Panc1 (cell line): ENCODE measurements around the gene ATP8B1. TPM values are rescaled to one million over a fixed set of nuclear protein-coding genes. Genes with fewer than 3 reads are reported as not detected.

Experiments
- ATAC-seq: fragments of 200-7000 bp; cut with Tn5 transposase; 2 replicates; pipeline ENCODE4 v1.9.1; 2020; ENCODE audit warnings: mild to moderate bottlenecking, moderate library complexity
- BruUV-seq: library from RNA; stranded (reverse); fragments of 400-500 nt; replicated peaks from 2 replicates; lab custom pipeline; 2021; lab: Mats Ljungman, UMichigan
- CTCF ChIA-PET: fragments of 300-600 bp; sonication (Branson Sonifier 250); formaldehyde crosslinking; loops from one replicate; lab custom pipeline; 2022; ENCODE audit warnings: antibody characterized with exemption; lab: Charles Lee
- POLR2A ChIA-PET: fragments of 300-600 bp; sonication (Branson Sonifier 250); formaldehyde crosslinking; loops from one replicate; lab custom pipeline; 2022; ENCODE audit warnings: antibody characterized with exemption; lab: Charles Lee
- DNase-seq: peaks from one replicate; pipeline ENCODE4 v3.0.0-alpha.2; 2010; ENCODE audit warnings: low read depth, low spot score
- H3K27ac ChIP-seq: 2 replicates; pipeline ENCODE4 v1.5.1; 2011; ENCODE audit warnings: mild to moderate bottlenecking, low read length, inconsistent platforms
- H3K27me3 ChIP-seq: fragments of 200-500 bp; sonication (Bioruptor generic); 2 replicates; pipeline ENCODE4 v1.6.0; 2014; ENCODE audit warnings: low read length, inconsistent platforms; ENCODE audit not compliant: control insufficient read depth, insufficient read depth
- H3K36me3 ChIP-seq: fragments of 200-500 bp; sonication (Bioruptor generic); 2 replicates; pipeline ENCODE4 v1.5.1; 2014; ENCODE audit warnings: inconsistent platforms, mild to moderate bottlenecking, low read length, moderate library complexity; ENCODE audit not compliant: control insufficient read depth, insufficient read depth
- H3K4me1 ChIP-seq: 2 replicates; pipeline ENCODE4 v1.5.1; 2011; ENCODE audit warnings: inconsistent platforms, mild to moderate bottlenecking, low read length, moderate library complexity; ENCODE audit not compliant: control insufficient read depth, insufficient read depth
- H3K4me3 ChIP-seq, 2 experiments: 2 replicates each; pipeline ENCODE4 v1.5.1; 2011 to 2012; ENCODE audit warnings: low read depth in 2 of 2, low read length in 2 of 2, mild to moderate bottlenecking in 2 of 2, inconsistent platforms in 1 of 2, moderate library complexity in 1 of 2
- H3K9me3 ChIP-seq: fragments of 200-500 bp; sonication (Bioruptor generic); 2 replicates; pipeline ENCODE4 v1.5.1; 2014; ENCODE audit warnings: low read depth, mild to moderate bottlenecking, inconsistent platforms, low read length, moderate library complexity; ENCODE audit not compliant: control insufficient read depth, insufficient read depth
- POLR2AphosphoS5 ChIP-seq: IDR thresholded peaks from 2 replicates; pipeline ENCODE4 v1.6.1; 2012; ENCODE audit warnings: mild to moderate bottlenecking, low read depth, low read length, moderate library complexity
- SIN3A ChIP-seq: IDR thresholded peaks from 2 replicates; pipeline ENCODE4 v1.6.1; 2012; ENCODE audit warnings: low read depth, mild to moderate bottlenecking, low read length, moderate library complexity, borderline replicate concordance; ENCODE audit not compliant: insufficient read depth
- TCF7L2 ChIP-seq: IDR thresholded peaks from 2 replicates; pipeline ENCODE4 v1.6.1; 2011; ENCODE audit warnings: mild to moderate bottlenecking, low read depth, low read length, inconsistent platforms
- in situ Hi-C: cut with HindIII; loops from 2 replicates; pipeline ENCODE4 v1.10.0; 2016; ENCODE audit warnings: low sequenced_read_pairs, low pct_unique_long_range_greater_than_20kb
- intact Hi-C: fragments of 100-400 bp; cut with micrococcal nuclease; formaldehyde crosslinking; loops from one replicate; pipeline ENCODE4 v1.10.0; 2022; ENCODE audit not compliant: unreplicated experiment
- total RNA-seq: library from RNA; stranded (reverse); gene quantifications from one replicate; pipeline ENCODE4 v1.2.1, GENCODE V29; 2021; ENCODE audit not compliant: unreplicated experiment
- TF ChIP-seq, protein P1 (sequence below): fragments of 450-650 bp; IDR thresholded peaks from 2 replicates; pipeline ENCODE4 v1.5.1; 2017; ENCODE audit warnings: mild to moderate bottlenecking
- TF ChIP-seq, protein P2 (sequence below), 2 experiments: IDR thresholded peaks; 2 replicates each; pipeline ENCODE4 v1.6.1; 2011 to 2012; ENCODE audit warnings: low read depth in 2 of 2, control low read depth in 1 of 2, low read length in 1 of 2, mild to moderate bottlenecking in 1 of 2, moderate library complexity in 1 of 2; ENCODE audit not compliant: insufficient read depth in 1 of 2

ATP8B1 gene
- total RNA-seq, 1 experiment from 2014 or later = 12.5 TPM

GRCh38 chr18:57696271-57696670, 106.8 kb downstream of the ATP8B1 start:
- no peaks in the 10 kb centered on the region for H3K9me3 ChIP-seq
- DNase-seq (no peak), ATAC-seq (no peak)
- no peak overlapping the region for H3K27ac ChIP-seq
- H3K4me1 ChIP-seq = peaks cover 4% of the 10 kb centered on the region; the same call in 1 of the 2 replicates
- intact Hi-C loops (no loop called here), in situ Hi-C loops (no loop called here)
- no peaks in the 10 kb centered on the region for H3K36me3 ChIP-seq
- TF ChIP-seq, protein P1, sequence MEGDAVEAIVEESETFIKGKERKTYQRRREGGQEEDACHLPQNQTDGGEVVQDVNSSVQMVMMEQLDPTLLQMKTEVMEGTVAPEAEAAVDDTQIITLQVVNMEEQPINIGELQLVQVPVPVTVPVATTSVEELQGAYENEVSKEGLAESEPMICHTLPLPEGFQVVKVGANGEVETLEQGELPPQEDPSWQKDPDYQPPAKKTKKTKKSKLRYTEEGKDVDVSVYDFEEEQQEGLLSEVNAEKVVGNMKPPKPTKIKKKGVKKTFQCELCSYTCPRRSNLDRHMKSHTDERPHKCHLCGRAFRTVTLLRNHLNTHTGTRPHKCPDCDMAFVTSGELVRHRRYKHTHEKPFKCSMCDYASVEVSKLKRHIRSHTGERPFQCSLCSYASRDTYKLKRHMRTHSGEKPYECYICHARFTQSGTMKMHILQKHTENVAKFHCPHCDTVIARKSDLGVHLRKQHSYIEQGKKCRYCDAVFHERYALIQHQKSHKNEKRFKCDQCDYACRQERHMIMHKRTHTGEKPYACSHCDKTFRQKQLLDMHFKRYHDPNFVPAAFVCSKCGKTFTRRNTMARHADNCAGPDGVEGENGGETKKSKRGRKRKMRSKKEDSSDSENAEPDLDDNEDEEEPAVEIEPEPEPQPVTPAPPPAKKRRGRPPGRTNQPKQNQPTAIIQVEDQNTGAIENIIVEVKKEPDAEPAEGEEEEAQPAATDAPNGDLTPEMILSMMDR = no peak
- TF ChIP-seq POLR2AphosphoS5 (no peak), SIN3A (no peak), TCF7L2 (no peak)
- TF ChIP-seq, protein P2, sequence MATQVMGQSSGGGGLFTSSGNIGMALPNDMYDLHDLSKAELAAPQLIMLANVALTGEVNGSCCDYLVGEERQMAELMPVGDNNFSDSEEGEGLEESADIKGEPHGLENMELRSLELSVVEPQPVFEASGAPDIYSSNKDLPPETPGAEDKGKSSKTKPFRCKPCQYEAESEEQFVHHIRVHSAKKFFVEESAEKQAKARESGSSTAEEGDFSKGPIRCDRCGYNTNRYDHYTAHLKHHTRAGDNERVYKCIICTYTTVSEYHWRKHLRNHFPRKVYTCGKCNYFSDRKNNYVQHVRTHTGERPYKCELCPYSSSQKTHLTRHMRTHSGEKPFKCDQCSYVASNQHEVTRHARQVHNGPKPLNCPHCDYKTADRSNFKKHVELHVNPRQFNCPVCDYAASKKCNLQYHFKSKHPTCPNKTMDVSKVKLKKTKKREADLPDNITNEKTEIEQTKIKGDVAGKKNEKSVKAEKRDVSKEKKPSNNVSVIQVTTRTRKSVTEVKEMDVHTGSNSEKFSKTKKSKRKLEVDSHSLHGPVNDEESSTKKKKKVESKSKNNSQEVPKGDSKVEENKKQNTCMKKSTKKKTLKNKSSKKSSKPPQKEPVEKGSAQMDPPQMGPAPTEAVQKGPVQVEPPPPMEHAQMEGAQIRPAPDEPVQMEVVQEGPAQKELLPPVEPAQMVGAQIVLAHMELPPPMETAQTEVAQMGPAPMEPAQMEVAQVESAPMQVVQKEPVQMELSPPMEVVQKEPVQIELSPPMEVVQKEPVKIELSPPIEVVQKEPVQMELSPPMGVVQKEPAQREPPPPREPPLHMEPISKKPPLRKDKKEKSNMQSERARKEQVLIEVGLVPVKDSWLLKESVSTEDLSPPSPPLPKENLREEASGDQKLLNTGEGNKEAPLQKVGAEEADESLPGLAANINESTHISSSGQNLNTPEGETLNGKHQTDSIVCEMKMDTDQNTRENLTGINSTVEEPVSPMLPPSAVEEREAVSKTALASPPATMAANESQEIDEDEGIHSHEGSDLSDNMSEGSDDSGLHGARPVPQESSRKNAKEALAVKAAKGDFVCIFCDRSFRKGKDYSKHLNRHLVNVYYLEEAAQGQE (IDR thresholded peaks at IDR 0.05; ENCODE audit: insufficient read depth in 1 of 2, low read depth in 2 of 2, low read length in 1 of 2) = no peak
- H3K27me3 ChIP-seq = no peaks in the 10 kb centered on the region
- POLR2A ChIA-PET = no interaction called here
- CTCF ChIA-PET = no interaction called here
- BruUV-seq = no TSS peak
- H3K4me3 ChIP-seq = no peak overlapping the region

GRCh38 chr18:57691363-57691762, 111.8 kb downstream of the ATP8B1 start:
- DNase-seq (no peak), ATAC-seq (no peak)
- no peak overlapping the region for H3K27ac ChIP-seq
- H3K9me3 ChIP-seq = no peaks in the 10 kb centered on the region
- no peaks in the 10 kb centered on the region for H3K27me3 ChIP-seq
- no peaks in the 10 kb centered on the region; the same call in 1 of the 2 replicates for H3K4me1 ChIP-seq
- no peaks in the 10 kb centered on the region for H3K36me3 ChIP-seq
- ChIA-PET POLR2A (no interaction called here), CTCF (no interaction called here)
- intact Hi-C loops = no loop called here
- in situ Hi-C loops = no loop called here
- TF ChIP-seq, protein P1 = no peak
- no peak for TF ChIP-seq POLR2AphosphoS5
- TF ChIP-seq SIN3A = no peak
- TF ChIP-seq, protein P2 (IDR thresholded peaks at IDR 0.05; ENCODE audit: insufficient read depth in 1 of 2, low read depth in 2 of 2, low read length in 1 of 2) = no peak
- no peak for TF ChIP-seq TCF7L2
- no TSS peak for BruUV-seq
- no peak overlapping the region for H3K4me3 ChIP-seq
